Stimulated activated naive B cell treated with anti-CD40 and anti-IgM and Interleukin-4, amounts not matched to agents 10 μg/mL and 1 μg/mL and 100 μg/mL, for 72 hours (primary cell): ENCODE results near the gene FLT1.
A peak's percentile ranks its signal among the peaks of the same experiment; 100 is the strongest.

Source experiments
- ATAC-seq, 2 donors: fragments of 150-1000 bp; cut with Tn5 transposase; replicated peaks; 2 replicates each; pipeline ENCODE4 v1.10.0; 2021; ENCODE audit warnings: moderate library complexity in 1 of 2
- DNase-seq: peaks from one replicate; pipeline ENCODE4 v3.0.0; 2021
- H3K27ac Mint-ChIP-seq: one replicate; pipeline ENCODE4 v1.8.0; 2022; ENCODE audit warnings: mild to moderate bottlenecking, mixed read lengths
- H3K27me3 Mint-ChIP-seq, 2 donors: one replicate each; pipeline ENCODE4 v1.8.0; 2022; ENCODE audit warnings: mixed read lengths in 2 of 2
- H3K36me3 Mint-ChIP-seq, 2 donors: one replicate each; pipeline ENCODE4 v1.8.0; 2022; ENCODE audit warnings: mixed read lengths in 2 of 2, mild to moderate bottlenecking in 1 of 2
- H3K4me1 Mint-ChIP-seq, 2 donors: one replicate each; pipeline ENCODE4 v1.8.0; 2022; ENCODE audit warnings: mixed read lengths in 2 of 2, mild to moderate bottlenecking in 1 of 2
- H3K4me3 Mint-ChIP-seq, 2 donors: one replicate each; pipeline ENCODE4 v1.8.0; 2022; ENCODE audit warnings: mild to moderate bottlenecking in 2 of 2, mixed read lengths in 2 of 2, moderate library complexity in 1 of 2
- H3K9me3 Mint-ChIP-seq, 2 donors: one replicate each; pipeline ENCODE4 v1.8.0; 2022; ENCODE audit warnings: mixed read lengths in 2 of 2, mild to moderate bottlenecking in 1 of 2

FLT1 gene

DNA sequence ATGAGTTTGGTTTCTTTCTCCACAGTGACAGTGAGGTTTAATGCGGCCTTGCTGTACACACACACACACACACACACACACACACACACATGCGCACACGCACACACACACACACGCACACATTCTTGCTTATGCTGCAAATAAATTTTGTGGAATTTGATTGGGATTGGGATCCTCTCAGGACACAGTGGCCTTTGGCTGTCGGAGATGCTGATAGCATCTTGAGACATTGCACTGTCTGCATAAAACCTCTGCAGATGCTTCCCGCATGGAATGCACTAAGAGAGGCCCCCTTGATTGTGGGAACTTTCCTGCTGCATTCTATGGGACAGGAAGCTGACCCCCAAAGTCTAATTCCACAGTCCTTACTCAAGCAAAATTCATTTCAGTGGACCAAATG is 145.6 kb downstream of the FLT1 start:
- no peak for DNase-seq
- Mint-ChIP-seq H3K27me3 (no peaks in the 10 kb centered on the region), H3K27ac (no peak overlapping the region), H3K9me3 (no peaks in the 10 kb centered on the region), H3K4me3 (no peak overlapping the region), H3K36me3 (peaks cover 4 to 8% of the 10 kb centered on the region in 2 donors), H3K4me1 (peaks cover 5 to 22% of the 10 kb centered on the region in 2 donors)
- ATAC-seq, result no peak

DNA sequence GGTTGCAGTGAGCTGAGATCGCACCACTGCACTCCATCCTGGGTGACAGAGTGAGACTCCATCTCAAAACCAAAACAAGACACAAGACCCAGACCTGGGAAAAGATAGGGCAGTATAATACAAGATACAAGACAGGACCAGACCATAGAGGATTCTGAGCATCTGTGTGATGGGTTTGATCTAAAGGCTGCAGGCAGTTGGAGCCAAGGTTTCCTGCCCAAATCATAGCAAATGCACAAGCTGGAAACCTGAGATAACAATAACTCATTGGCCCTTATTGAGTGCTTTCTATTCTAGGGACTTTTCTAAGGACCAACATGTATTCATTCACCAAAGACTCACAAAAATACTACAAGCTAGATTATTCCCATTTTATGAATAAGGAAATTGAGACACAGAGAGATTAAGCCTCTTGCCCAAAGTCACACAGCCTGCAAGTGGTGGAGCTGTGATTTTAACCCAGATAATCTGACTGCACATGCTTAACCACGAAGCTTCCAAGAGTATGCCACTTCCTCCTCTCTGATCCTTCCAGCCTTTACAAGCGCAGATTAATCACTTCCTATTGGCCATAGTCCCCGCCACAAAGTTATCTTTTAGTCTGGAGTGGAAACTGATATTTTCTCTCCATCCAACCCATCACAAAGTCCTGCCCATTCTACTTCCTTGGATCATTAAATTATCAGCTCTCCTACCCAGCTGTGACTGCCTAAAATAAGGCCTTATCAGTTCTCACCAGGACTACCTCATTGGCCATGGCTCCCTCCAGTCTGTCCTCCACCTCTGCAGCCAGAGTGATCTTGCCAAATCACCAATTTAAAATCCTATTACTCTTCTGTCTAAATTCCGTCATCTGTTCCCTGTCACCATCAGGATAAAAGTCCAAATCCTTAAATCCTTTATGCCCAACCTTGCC is 147.2 kb downstream of the FLT1 start:
- H3K4me3 Mint-ChIP-seq, result no peak overlapping the region
- peaks cover 11 to 14% of the 10 kb centered on the region in 2 donors for H3K36me3 Mint-ChIP-seq
- H3K9me3 Mint-ChIP-seq, result no peaks in the 10 kb centered on the region
- no peaks in the 10 kb centered on the region for H3K27me3 Mint-ChIP-seq
- DNase-seq, result no peak
- H3K4me1 Mint-ChIP-seq, result peaks cover 3 to 10% of the 10 kb centered on the region in 2 donors
- no peak overlapping the region for H3K27ac Mint-ChIP-seq
- ATAC-seq, result peak; percentile 33 to 46

DNA sequence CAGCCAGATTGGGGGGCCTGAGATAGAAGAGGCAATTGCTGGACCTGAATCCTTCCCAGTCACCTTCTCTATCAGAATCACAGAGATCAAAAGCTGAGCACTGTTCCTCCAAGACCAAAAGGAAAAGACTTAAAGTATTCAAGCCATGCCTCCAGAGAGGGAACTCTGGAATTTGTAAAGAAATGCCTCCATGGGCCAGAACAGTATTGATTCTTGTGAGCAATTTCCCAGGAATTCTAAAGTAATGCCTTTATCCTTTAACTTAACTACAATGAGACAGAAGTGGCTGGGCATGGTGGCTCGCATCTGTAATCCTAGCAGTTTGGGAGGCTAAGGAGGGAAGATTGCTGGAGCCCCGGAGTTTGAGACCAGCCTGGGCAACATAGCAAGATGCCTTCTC is 148.8 kb downstream of the FLT1 start:
- peaks cover 3 to 5% of the 10 kb centered on the region in 2 donors for H3K4me1 Mint-ChIP-seq
- ATAC-seq (no peak), DNase-seq (no peak)
- H3K4me3 Mint-ChIP-seq, result no peak overlapping the region
- H3K27me3 Mint-ChIP-seq, result no peaks in the 10 kb centered on the region
- H3K27ac Mint-ChIP-seq, result no peak overlapping the region
- H3K9me3 Mint-ChIP-seq, result no peaks in the 10 kb centered on the region
- H3K36me3 Mint-ChIP-seq, result peaks cover 11 to 14% of the 10 kb centered on the region in 2 donors

DNA sequence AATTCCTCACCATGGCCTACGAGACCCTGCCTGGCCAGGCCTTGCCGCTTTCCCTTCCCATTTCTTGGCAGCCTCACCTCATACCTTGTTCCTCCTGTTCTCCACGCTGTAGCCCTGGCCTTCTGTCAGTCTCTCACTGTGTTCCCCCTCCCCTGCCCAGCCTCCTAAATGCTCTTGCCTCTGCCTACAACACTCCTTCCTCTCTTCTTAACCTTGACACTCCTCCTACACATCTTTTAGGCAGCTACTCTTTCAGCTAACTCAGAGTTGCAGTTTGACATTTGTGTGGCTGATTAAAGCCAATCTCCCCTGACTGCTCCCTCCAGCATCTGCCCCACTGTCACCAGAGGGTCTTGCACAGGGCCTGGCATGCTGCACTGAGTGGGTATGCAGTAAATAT is 150.8 kb downstream of the FLT1 start:
- Mint-ChIP-seq H3K27ac (no peak overlapping the region), H3K9me3 (no peaks in the 10 kb centered on the region), H3K36me3 (peaks cover 15 to 20% of the 10 kb centered on the region in 2 donors), H3K27me3 (no peaks in the 10 kb centered on the region), H3K4me3 (no peak overlapping the region), H3K4me1 (peaks cover 3 to 5% of the 10 kb centered on the region in 2 donors)
- ATAC-seq, result no peak
- no peak for DNase-seq

DNA sequence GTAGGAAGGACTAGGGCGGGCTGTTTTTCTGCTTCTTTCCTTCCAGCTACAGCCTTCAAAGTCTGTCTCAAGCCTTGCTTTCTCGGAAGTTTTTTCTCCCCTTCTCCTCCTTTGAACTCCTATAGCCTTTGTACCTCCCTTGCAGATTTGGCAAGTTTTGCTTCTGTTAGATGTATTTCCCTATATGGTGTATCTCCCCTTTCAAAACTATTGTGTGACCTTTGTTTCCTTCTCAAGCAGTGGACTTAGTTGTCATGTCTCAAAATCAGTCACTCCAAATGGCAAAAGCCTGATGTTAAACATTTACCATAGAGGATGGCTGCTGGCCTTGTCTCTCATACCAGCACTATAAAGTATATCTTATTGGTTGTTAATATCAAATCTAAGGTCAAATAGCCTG is 152.7 kb downstream of the FLT1 start:
- no peak for ATAC-seq
- peaks cover 21 to 28% of the 10 kb centered on the region in 2 donors for H3K36me3 Mint-ChIP-seq
- H3K4me1 Mint-ChIP-seq, result no peaks in the 10 kb centered on the region
- H3K4me3 Mint-ChIP-seq, result no peak overlapping the region
- DNase-seq, result no peak
- H3K27me3 Mint-ChIP-seq, result no peaks in the 10 kb centered on the region
- no peak overlapping the region for H3K27ac Mint-ChIP-seq
- H3K9me3 Mint-ChIP-seq, result no peaks in the 10 kb centered on the region

DNA sequence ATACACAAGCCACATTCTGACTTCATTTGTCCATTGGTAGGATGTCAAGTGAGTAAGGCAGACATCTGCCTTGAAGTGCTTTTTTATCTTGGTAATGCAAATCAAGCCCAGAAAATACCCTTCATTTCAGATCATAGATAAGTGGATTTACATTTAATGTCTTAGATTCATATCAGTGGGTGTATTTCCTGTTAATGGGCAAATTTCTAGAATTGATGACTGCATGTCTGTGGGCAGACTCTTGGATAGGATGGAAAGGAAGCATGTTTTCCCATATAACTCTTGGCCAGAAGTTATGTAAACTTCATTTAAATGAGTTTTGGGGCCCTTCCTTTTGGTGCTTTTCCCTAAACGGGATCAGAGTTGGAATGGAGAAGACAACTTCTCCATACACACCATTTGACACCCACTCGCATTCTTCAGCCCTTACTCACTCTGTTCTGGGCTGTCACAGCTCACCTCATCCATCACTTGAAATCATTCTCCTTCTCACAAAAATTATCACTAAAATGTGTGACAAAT is 154.6 kb downstream of the FLT1 start:
- no peak for DNase-seq
- H3K4me1 Mint-ChIP-seq, result no peaks in the 10 kb centered on the region
- H3K4me3 Mint-ChIP-seq, result no peak overlapping the region
- no peaks in the 10 kb centered on the region for H3K27me3 Mint-ChIP-seq
- ATAC-seq, result no peak
- no peak overlapping the region for H3K27ac Mint-ChIP-seq
- H3K9me3 Mint-ChIP-seq, result no peaks in the 10 kb centered on the region
- peaks cover 18 to 24% of the 10 kb centered on the region in 2 donors for H3K36me3 Mint-ChIP-seq

DNA sequence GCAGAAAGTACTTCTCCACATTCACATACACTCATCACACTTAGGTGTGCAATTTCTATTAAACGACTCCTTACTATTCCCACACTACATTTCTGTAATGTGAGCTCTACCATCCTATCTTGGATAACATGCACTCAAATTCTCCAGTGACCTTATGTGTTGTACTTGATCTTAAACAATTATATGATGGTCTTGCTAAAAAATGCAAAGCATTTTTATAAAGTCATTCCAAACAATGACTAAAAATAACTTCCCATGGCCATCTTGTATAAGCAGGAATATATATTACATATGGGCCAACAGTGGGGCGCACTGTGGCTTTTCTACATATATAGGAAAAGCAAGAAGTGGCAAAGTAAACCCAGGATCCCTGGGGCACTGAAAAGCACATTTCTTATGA is 155.5 kb downstream of the FLT1 start:
- Mint-ChIP-seq H3K4me1 (no peaks in the 10 kb centered on the region), H3K36me3 (peaks cover 18 to 21% of the 10 kb centered on the region in 2 donors), H3K27me3 (no peaks in the 10 kb centered on the region), H3K4me3 (no peak overlapping the region), H3K27ac (no peak overlapping the region), H3K9me3 (no peaks in the 10 kb centered on the region)
- ATAC-seq (no peak), DNase-seq (no peak)

DNA sequence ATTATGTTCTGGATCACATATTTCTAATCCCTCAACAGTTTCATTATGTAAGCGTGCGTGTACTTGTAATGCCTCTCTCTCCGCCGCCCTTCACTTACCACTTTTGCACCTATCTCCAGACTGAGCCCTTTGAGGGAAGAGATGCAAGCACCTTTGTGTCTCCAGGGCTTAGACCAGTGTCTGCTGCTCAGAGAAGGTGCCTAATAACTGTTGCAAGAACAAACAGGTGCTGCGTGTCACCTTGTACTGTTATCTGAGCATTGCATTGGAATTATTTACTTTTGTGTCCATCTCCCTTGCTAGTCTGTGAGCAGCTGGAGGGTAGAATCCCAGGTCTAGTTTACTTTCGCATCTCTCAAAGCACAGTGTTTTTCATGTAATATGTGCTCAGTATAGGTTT is 156.2 kb downstream of the FLT1 start:
- ATAC-seq (no peak), DNase-seq (no peak)
- Mint-ChIP-seq H3K4me1 (no peaks in the 10 kb centered on the region), H3K9me3 (no peaks in the 10 kb centered on the region), H3K36me3 (peaks cover 12 to 14% of the 10 kb centered on the region in 2 donors), H3K27ac (no peak overlapping the region), H3K27me3 (no peaks in the 10 kb centered on the region), H3K4me3 (no peak overlapping the region)

DNA sequence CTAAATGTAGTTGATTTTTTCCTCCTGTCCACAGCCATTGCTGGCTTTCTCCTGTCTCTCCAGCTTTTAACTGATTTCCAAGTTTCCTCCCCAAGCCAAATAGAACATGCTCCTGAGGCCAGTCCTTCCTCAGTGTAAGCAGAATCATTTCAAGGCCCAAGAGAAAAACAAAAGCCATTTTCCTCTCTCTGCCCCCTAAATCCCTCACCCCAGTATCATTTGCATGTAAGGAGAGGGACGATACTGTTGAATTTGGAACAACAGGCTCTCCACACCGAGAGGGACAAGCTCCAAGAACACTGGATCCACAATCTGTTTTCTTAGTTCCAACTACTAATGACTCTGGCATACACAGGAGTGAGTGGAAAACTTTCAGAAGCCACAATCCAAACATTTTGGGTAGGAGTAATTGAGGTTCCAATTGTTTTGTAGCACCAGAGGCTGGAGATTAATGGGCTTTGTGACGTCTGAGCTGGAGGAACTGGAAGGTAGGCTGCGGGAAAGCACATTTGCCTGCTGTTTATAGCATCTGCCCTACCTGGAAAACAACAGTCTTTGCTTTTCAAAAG is 156.8 kb downstream of the FLT1 start:
- Mint-ChIP-seq H3K36me3 (peaks cover 11 to 14% of the 10 kb centered on the region in 2 donors), H3K27ac (no peak overlapping the region), H3K27me3 (no peaks in the 10 kb centered on the region), H3K4me3 (no peak overlapping the region), H3K9me3 (no peaks in the 10 kb centered on the region), H3K4me1 (no peaks in the 10 kb centered on the region)
- DNase-seq (no peak), ATAC-seq (no peak)

DNA sequence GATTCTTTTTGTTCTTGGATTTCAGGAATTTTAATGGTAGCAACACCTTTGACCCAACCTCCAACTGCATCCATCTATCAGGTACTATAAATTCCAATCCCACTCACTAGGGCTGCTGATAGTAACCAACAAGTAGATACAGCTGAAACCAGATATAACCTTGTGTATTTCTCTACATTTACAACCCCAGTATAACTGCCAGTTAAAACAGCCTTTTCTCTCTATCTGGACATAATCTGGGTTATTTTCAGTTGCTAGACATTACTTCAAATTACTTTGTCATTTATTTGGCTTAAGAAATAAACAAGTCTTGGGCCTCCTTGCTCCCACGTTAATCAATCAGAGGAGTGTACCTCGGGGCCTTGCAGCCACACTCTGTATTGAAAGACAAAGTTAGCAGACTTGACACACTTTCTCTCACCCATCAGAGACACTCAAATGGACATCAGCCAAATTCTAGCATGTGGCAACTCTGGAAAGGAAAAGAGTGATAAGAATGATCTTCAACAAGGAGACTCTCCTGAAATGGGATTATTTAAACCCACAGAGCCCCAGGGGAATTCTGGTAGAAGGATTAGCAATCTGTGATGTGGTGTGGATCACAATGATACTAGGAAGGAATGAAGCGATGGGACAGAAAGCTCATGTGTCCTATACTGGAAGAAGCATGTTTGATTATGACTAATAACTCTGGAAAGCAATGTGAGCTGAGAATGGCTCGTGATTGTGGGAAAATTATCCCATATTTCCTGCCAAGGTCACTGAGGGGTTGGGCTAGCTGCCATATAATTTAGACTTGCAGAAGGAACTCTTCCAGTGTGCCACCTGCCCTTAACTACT is 157.5 kb downstream of the FLT1 start:
- Mint-ChIP-seq H3K4me1 (no peaks in the 10 kb centered on the region), H3K27ac (no peak overlapping the region), H3K9me3 (no peaks in the 10 kb centered on the region), H3K4me3 (no peak overlapping the region), H3K27me3 (no peaks in the 10 kb centered on the region), H3K36me3 (peaks cover 10 to 14% of the 10 kb centered on the region in 2 donors)
- no peak for ATAC-seq
- DNase-seq, result no peak

DNA sequence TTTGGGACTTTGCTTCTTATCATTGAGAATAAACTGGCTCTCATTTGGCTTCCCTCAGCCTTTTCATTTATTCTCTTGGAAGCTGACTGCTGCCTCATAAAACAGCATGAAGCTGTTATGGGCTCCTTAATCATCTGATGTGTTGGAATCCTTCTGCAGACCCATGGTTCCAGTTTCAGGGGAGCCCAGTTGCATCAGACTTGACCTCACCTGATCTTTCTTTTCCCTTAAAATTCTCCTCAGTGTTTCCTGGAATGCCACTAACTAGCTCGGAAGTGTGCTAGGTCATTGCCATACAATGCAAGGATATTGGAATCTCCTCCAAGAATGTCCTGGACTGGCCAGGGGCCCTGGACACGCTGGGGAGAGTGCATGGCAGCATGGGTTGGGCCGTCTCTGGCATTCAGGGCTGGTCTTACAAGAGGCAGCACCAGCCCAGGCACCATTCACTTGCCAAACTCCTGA is 158.7 kb downstream of the FLT1 start:
- Mint-ChIP-seq H3K9me3 (no peaks in the 10 kb centered on the region), H3K36me3 (peaks cover 10 to 14% of the 10 kb centered on the region in 2 donors), H3K4me1 (no peaks in the 10 kb centered on the region), H3K27me3 (no peaks in the 10 kb centered on the region), H3K4me3 (no peak overlapping the region), H3K27ac (no peak overlapping the region)
- no peak for ATAC-seq
- no peak for DNase-seq

DNA sequence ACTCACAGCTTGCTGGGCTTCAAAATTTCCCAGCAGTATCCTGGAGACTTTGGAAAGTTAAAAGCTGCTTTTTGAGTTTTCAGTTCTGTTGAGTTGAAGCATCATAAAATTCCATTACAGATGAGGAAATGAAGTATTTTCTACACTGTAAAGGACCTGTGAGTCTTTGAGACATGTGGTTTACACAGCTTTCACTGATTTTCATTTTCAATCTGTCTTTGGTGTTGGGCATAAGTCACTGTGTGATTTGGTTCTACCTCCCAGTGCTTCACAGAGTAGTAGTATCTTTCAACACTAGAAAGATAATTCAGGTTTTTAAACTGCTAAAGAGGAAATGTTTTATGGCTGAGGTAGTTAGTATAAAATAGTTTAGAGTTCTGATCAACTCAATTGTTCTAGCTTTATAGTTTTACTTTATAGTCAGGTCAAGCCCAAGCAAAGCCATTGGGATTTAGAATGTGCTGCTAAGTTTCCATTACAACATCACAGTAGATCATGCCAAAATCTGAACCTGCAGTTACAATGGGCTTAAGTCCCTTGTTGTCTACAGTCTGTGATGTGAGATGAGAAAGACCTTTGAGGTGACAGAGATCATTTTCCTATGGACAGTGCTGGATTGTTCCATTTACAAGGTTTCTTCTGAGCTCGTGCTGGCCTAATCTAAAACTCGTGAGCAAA is 161.6 kb downstream of the FLT1 start:
- Mint-ChIP-seq H3K27ac (no peak overlapping the region), H3K9me3 (no peaks in the 10 kb centered on the region), H3K4me3 (no peak overlapping the region), H3K27me3 (no peaks in the 10 kb centered on the region), H3K4me1 (no peaks in the 10 kb centered on the region), H3K36me3 (peaks cover 0 to under 1% of the 10 kb centered on the region in 2 donors)
- DNase-seq, result no peak
- no peak for ATAC-seq

DNA sequence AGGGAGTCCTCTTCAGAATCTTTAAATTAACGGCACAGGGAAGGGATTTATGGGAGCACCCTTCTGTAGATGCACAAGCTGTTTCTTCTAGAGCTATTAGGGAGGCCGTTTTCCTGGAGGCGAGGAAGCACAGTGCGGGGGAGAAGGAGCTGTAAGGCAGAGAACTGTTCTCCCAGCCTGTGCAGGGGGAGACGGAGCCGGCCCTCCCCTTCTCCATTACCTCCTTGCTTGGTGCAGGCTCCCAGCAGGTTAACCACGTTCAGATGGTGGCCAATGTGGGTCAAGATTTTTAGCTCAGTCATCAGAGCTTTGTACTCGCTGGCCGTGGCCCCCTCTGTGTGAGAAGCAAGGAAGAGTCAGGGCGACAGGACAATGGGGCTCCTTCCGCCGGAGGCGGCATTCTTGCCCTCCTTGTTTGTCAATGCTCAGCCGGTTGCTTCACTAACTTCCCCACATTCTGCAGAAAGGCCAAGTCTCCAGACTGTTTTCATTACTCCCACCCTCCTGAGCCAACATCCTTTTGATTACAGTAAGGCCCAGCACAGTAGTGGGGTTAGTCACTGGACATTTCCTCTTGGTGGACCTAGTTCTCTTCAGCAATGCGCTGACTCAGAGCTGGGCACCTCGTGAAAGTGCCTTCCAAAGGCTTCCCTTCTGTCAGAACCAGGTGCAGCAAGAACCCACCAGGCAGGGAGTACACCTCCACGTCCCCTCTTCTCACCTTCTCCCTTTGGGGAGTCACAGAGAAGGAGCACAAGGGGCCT is 165.4 kb downstream of the FLT1 start:
- Mint-ChIP-seq H3K36me3 (no peaks in the 10 kb centered on the region), H3K4me1 (peaks cover 6 to 9% of the 10 kb centered on the region in 2 donors), H3K4me3 (no peak overlapping the region), H3K27me3 (no peaks in the 10 kb centered on the region), H3K9me3 (no peaks in the 10 kb centered on the region), H3K27ac (no peak overlapping the region)
- DNase-seq (no peak), ATAC-seq (no peak)
